A673 (cell line): Measurements from ENCODE around the gene CTTN. TPM values are rescaled to one million over a fixed set of nuclear protein-coding genes. Genes with fewer than 3 reads are reported as not detected.
A peak's percentile ranks its signal among the peaks of the same experiment; 100 is the strongest.

Source experiments
- BruUV-seq: library from RNA; stranded (reverse); fragments of 400-500 nt; replicated peaks from 2 replicates; lab custom pipeline; 2021; lab: Mats Ljungman, UMichigan
- CTCF ChIA-PET: fragments of 300-600 bp; sonication (Branson Sonifier 250); formaldehyde crosslinking; loops from one replicate; lab custom pipeline; 2022; ENCODE audit warnings: antibody characterized with exemption; lab: Charles Lee
- POLR2A ChIA-PET: fragments of 300-600 bp; sonication (Branson Sonifier 250); formaldehyde crosslinking; loops from one replicate; lab custom pipeline; 2022; ENCODE audit warnings: antibody characterized with exemption; ENCODE audit not compliant: low non-redundant PET; lab: Charles Lee
- DNase-seq: peaks from one replicate; pipeline ENCODE4 v3.0.0-alpha.2; 2015; ENCODE audit warnings: low spot score
- H3K27ac ChIP-seq: fragments of 200-600 bp; sonication (generic); 2 replicates; pipeline ENCODE4 v1.5.1; 2016; ENCODE audit warnings: mixed run types, low read depth, mild to moderate bottlenecking, mixed read lengths, antibody characterized with exemption, low read length; ENCODE audit not compliant: poor library complexity, severe bottlenecking
- H3K27me3 ChIP-seq: fragments of 200-600 bp; sonication (generic); replicated peaks from 2 replicates; pipeline ENCODE4 v1.6.1; 2017; ENCODE audit warnings: mixed run types, low read depth, mild to moderate bottlenecking, mixed read lengths, antibody characterized with exemption, low read length; ENCODE audit not compliant: insufficient read depth, poor library complexity
- H3K36me3 ChIP-seq: fragments of 200-600 bp; sonication (generic); 2 replicates; pipeline ENCODE4 v1.6.1; 2016; ENCODE audit warnings: mixed run types, mild to moderate bottlenecking, mixed read lengths, antibody characterized with exemption, low read length; ENCODE audit not compliant: insufficient read depth, poor library complexity, severe bottlenecking
- H3K4me1 ChIP-seq: fragments of 200-600 bp; sonication (generic); 2 replicates; pipeline ENCODE4 v1.6.1; 2017; ENCODE audit warnings: mixed run types, mild to moderate bottlenecking, mixed read lengths, antibody characterized with exemption, low read length; ENCODE audit not compliant: insufficient read depth, poor library complexity, severe bottlenecking
- H3K4me3 ChIP-seq: fragments of 200-600 bp; sonication (generic); 2 replicates; pipeline ENCODE4 v1.5.1; 2016; ENCODE audit warnings: low read depth, mixed run types, mild to moderate bottlenecking, mixed read lengths, low read length; ENCODE audit not compliant: poor library complexity, severe bottlenecking
- H3K9me3 ChIP-seq: fragments of 200-600 bp; sonication (generic); 2 replicates; pipeline ENCODE4 v1.6.1; 2016; ENCODE audit warnings: mixed run types, low read depth, mild to moderate bottlenecking, mixed read lengths, antibody characterized with exemption, low read length; ENCODE audit not compliant: poor library complexity, severe bottlenecking
- EZH2 ChIP-seq: fragments of 200-600 bp; sonication (generic); IDR thresholded peaks from 2 replicates; pipeline ENCODE4 v1.6.1; 2017; ENCODE audit warnings: borderline replicate concordance, low read depth, mild to moderate bottlenecking, mixed read lengths, antibody characterized with exemption, low read length; ENCODE audit not compliant: poor library complexity, severe bottlenecking
- intact Hi-C: fragments of 100-400 bp; cut with micrococcal nuclease; formaldehyde crosslinking; loops from one replicate; pipeline ENCODE4 v1.10.0; 2022; ENCODE audit not compliant: unreplicated experiment
- total RNA-seq: library from RNA; stranded (reverse); gene quantifications from 2 replicates; pipeline ENCODE4 v1.2.3, GENCODE V29; 2021
- TF ChIP-seq, protein P1 (sequence below): fragments of 300-800, 200-600 bp; sonication (generic); conservative IDR thresholded peaks from 2 replicates; pipeline ENCODE4 v1.5.1; 2017; ENCODE audit warnings: low read depth, mild to moderate bottlenecking, antibody characterized with exemption, low read length, moderate library complexity, mixed read lengths

CTTN gene
- total RNA-seq, 1 experiment from 2014 or later, result 247 TPM

DNA sequence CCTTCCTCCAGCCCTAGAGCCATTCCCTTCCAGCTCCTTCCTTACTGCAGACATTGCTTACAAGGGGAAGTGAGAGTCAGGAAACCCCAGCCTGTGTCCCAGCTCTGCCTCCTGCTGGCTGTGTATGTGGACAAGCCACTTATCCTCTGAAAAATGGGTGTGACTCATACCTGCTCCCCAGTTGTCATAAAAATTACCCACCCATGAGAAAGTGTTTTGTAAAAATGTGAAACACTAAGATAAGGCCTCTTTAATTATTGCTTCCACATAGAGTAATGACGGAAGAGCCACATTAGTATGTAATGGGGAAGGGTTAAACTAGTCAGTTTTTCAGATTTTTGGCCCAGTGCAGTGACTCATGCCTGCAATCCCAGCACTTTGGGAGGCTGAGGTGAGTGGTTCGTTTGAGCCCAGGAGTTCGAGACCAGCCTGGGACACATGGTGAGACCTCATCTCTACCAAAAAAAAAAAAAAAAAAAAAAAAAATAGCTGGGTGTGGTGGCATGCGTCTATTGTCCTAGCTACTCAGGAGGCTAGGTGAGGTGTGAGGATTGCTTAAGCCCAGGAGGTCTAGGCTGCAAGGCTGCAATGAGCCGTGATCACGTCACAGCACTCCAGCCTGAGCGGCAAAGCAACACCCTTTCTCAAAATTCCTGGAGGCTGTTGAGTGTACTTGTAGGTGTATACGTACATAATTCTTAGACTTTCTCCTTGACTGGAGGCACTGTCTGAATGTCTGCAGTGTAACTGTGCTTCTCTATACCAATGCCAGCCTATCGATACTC, 84.9 kb downstream of the CTTN start:
- no TSS peak for BruUV-seq
- no peak overlapping the region for H3K4me3 ChIP-seq
- no peaks in the 10 kb centered on the region for H3K27me3 ChIP-seq
- peaks cover 9% of the 10 kb centered on the region for H3K4me1 ChIP-seq
- H3K27ac ChIP-seq, result no peak overlapping the region
- no peaks in the 10 kb centered on the region for H3K36me3 ChIP-seq
- peak; percentile 75 for DNase-seq
- H3K9me3 ChIP-seq, result no peaks in the 10 kb centered on the region
- TF ChIP-seq, protein P1, sequence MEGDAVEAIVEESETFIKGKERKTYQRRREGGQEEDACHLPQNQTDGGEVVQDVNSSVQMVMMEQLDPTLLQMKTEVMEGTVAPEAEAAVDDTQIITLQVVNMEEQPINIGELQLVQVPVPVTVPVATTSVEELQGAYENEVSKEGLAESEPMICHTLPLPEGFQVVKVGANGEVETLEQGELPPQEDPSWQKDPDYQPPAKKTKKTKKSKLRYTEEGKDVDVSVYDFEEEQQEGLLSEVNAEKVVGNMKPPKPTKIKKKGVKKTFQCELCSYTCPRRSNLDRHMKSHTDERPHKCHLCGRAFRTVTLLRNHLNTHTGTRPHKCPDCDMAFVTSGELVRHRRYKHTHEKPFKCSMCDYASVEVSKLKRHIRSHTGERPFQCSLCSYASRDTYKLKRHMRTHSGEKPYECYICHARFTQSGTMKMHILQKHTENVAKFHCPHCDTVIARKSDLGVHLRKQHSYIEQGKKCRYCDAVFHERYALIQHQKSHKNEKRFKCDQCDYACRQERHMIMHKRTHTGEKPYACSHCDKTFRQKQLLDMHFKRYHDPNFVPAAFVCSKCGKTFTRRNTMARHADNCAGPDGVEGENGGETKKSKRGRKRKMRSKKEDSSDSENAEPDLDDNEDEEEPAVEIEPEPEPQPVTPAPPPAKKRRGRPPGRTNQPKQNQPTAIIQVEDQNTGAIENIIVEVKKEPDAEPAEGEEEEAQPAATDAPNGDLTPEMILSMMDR, result peak; percentile 48
- no peak for TF ChIP-seq EZH2
- ChIA-PET CTCF (no interaction called here), POLR2A (no interaction called here)
- intact Hi-C loops, result no loop called here

DNA sequence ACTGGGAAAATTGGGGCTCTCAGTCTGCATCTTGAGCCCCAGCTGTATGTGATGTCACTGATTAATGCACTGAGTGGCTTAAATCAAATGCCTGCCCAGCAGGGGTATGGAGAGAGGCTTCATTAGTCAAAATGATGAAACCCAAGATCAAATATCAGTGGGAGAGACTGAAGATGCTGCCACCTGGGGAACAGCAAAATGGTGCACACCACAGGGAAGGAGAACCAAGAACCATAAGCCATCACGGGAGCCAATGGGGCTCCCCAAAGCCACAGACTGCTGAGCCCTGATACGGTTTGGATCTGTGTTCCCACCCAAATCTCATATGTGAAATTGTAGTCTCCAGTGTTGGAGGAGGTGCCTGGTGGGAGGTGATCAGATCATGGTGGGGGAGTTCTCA, 85.6 kb downstream of the CTTN start:
- Histone ChIP-seq H3K4me1 (peaks cover 9% of the 10 kb centered on the region), H3K9me3 (no peaks in the 10 kb centered on the region), H3K36me3 (no peaks in the 10 kb centered on the region), H3K27me3 (no peaks in the 10 kb centered on the region), H3K27ac (no peak overlapping the region), H3K4me3 (no peak overlapping the region)
- TF ChIP-seq EZH2, result no peak
- TF ChIP-seq, protein P1, result no peak
- ChIA-PET POLR2A (no interaction called here), CTCF (no interaction called here)
- BruUV-seq, result no TSS peak
- intact Hi-C loops, result no loop called here
- peak; percentile 39 for DNase-seq

DNA sequence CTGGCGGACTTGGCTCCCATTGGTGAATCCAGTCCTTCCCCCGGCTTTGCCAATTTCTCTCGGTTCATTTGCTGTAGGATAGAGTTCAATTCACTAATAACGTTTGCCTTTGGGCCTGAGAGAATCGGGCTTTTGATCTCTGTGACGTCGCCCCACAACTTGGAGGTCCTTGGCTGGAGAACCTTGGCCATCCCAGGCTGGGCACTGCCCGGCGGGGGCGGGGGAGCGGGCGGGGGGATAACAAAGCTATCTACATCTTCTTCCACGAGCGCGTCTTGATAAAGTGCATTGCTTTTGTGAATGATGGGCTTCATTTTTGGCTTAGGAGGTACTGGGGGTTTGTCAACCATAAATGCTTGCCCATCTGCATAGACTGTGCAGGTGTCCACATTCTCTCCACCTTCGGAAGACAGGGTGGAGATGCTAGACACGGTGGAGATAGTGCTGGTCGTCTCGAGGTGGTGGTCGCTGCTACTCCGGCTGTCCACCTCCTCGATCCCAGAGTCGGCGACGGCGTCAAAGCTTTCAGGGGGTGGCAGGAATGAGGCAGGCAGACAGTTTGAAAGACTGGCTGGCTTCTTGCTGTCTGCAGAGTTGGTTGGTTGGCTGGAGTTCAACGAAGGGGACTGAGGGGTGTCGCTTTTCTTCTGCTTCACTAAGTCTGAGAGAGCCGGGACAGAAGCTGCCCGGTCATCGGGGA, 87.1 kb downstream of the CTTN start:
- intact Hi-C loops, result no loop called here
- H3K9me3 ChIP-seq, result no peaks in the 10 kb centered on the region
- no peak for TF ChIP-seq EZH2
- TF ChIP-seq, protein P1, result no peak
- no peaks in the 10 kb centered on the region for H3K27me3 ChIP-seq
- POLR2A ChIA-PET, result no interaction called here
- H3K27ac ChIP-seq, result no peak overlapping the region
- BruUV-seq, result no TSS peak
- peaks cover 9% of the 10 kb centered on the region for H3K4me1 ChIP-seq
- no peak overlapping the region for H3K4me3 ChIP-seq
- CTCF ChIA-PET, result no interaction called here
- no peak for DNase-seq
- H3K36me3 ChIP-seq, result no peaks in the 10 kb centered on the region
